H1 (cell line): ENCODE data around the gene FIG4. TPM values are rescaled to one million over a fixed set of nuclear protein-coding genes. Genes with fewer than 3 reads are reported as not detected.

Source experiments
- RFX5 ChIP-seq: IDR thresholded peaks from 2 replicates; pipeline ENCODE4 v1.6.1; 2011; ENCODE audit warnings: low read depth, low read length, improper control_type of control experiment, borderline replicate concordance
- TCF12 ChIP-seq: IDR thresholded peaks from 2 replicates; pipeline ENCODE4 v1.6.1; 2011; ENCODE audit warnings: low read depth, mild to moderate bottlenecking, low read length
- YY1 ChIP-seq: IDR thresholded peaks from 2 replicates; pipeline ENCODE4 v1.6.1; 2011; ENCODE audit warnings: low read depth, mild to moderate bottlenecking, low read length
- ZNF274 ChIP-seq: IDR thresholded peaks from 2 replicates; pipeline ENCODE4 v1.7.0; 2012; ENCODE audit warnings: low read length, borderline replicate concordance; ENCODE audit errors: extremely low read depth
- polyA plus RNA-seq, 7 experiments: library from polyadenylated mRNA; depleted of rRNA in 3 of 7; stranded (reverse) in 5 of 7; unstranded in 2 of 7; fragments of >200 nt in 5 of 7; fragments of 200-250 nt in 2 of 7; gene quantifications; 1 replicate in 5 of 7; 2 replicates in 1 of 7; 4 replicates in 1 of 7; pipeline versions ENCODE4 v1.2.1 to v1.2.3, GENCODE V29; 2011 to 2013; ENCODE audit warnings: missing spikeins in 2 of 7, mixed read lengths in 2 of 7
- total RNA-seq: library from RNA; stranded (reverse); fragmentation: NEBNext Ultra II Directional; extraction: Animal tissue kit (Norgen Biotek cat#: 25700); gene quantifications from 2 replicates; pipeline ENCODE4 v1.2.1, GENCODE V29; 2021

FIG4 gene
- total and polyA plus RNA-seq, 2 of the 8 experiments (the other 6 are each of a cell fraction or from before 2014, with no cell fraction given), result 11.8 to 21.9 TPM

- TF ChIP-seq ZNF274 (no peak), RFX5 (no peak), YY1 (no peak), TCF12 (no peak)
Observed at GRCh38 chr6:109713097-109713496, 22.0 kb downstream of the FIG4 start (continued).
